Left lung (tissue), 10 donors: ENCODE measurements around the gene OBSL1. TPM values are rescaled to one million over a fixed set of nuclear protein-coding genes. Genes with fewer than 3 reads are reported as not detected.

Experiments
- ATAC-seq: fragments of 200-7000 bp; cut with Tn5 transposase; one replicate; pipeline ENCODE4 v1.9.1; 2020; ENCODE audit warnings: moderate library complexity
- DNase-seq, 4 donors: peaks; one replicate each; pipeline ENCODE4 v3.0.0-alpha.2; 2013 to 2020
- H3K27ac ChIP-seq, 2 donors: fragments of 200-600 bp; sonication (generic) in 1 of 2; one replicate each; pipeline versions ENCODE4 v1.5.0 to v1.8.0; 2020 to 2021
- H3K27me3 ChIP-seq, 2 donors: fragments of 200-600 bp; sonication (generic) in 1 of 2; one replicate each; pipeline versions ENCODE4 v1.5.0 to v1.8.0; 2020 to 2021
- H3K36me3 ChIP-seq, 2 donors: fragments of 200-600 bp; sonication (generic) in 1 of 2; one replicate each; pipeline versions ENCODE4 v1.5.0 to v1.8.0; 2020 to 2021
- H3K4me1 ChIP-seq, 2 donors: fragments of 200-600 bp; one replicate each; pipeline ENCODE4 v1.8.0; 2021
- H3K4me3 ChIP-seq, 2 donors: fragments of 200-600 bp; sonication (generic) in 1 of 2; one replicate each; pipeline versions ENCODE4 v1.5.0 to v1.8.0; 2020 to 2021; ENCODE audit warnings: mild to moderate bottlenecking in 1 of 2
- H3K9me3 ChIP-seq, 2 donors: fragments of 200-600 bp; sonication (generic) in 1 of 2; one replicate each; pipeline versions ENCODE4 v1.5.0 to v1.8.0; 2020 to 2021
- intact Hi-C, 2 donors: fragments of 100-400 bp; cut with DNase I; formaldehyde crosslinking; loops; one replicate each; pipeline versions ENCODE4 v1.11.2 to v1.14.2; 2022
- polyA plus RNA-seq, 6 donors: library from polyadenylated mRNA; unstranded; fragments of 120-200 nt; gene quantifications; one replicate each; pipeline ENCODE4 v1.2.1, GENCODE V29; 2013; ENCODE audit not compliant: insufficient read length in 6 of 6
- total RNA-seq, 2 donors: library from RNA; stranded (reverse); fragmentation: NEBNext Ultra II Directional; extraction: Animal tissue kit (Norgen Biotek cat#: 25700); gene quantifications; one replicate each; pipeline ENCODE4 v1.2.1, GENCODE V29; 2021
- TF ChIP-seq, protein P1 (sequence below), 2 donors: fragments of 200-600 bp; sonication (generic) in 1 of 2; IDR thresholded peaks; one replicate each; pipeline versions ENCODE4 v1.5.0 to v1.8.0; 2021; ENCODE audit warnings: antibody characterized with exemption in 2 of 2
- donor health status: DM: no; HTN: yes; CAD: no.
- donor health status: DM: no; HTN: no; CAD: no.

OBSL1 gene
- total and polyA plus RNA-seq, 8 donors: 43.4 to 143 (median 128) TPM

DNA sequence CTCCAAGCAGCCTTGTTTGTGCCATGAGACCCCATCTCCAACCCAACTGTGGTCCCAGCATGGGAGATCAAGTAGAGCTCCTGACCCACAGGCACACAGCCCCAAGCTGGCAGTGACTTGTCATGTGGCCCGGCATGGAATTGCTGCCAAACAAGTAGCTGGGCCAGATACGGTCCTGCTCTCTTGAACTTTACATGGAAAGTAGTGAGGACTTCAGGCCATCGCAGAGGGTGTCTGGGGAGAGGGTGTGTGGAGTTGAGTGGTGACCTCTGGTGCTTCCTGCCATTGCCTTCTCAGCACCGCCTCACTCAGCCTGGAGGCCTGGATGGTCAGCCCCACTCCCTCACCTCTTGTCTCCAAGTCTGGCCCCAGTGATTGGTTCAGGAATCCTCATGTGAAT, 45.2 kb upstream of the OBSL1 start:
- TF ChIP-seq, protein P1, sequence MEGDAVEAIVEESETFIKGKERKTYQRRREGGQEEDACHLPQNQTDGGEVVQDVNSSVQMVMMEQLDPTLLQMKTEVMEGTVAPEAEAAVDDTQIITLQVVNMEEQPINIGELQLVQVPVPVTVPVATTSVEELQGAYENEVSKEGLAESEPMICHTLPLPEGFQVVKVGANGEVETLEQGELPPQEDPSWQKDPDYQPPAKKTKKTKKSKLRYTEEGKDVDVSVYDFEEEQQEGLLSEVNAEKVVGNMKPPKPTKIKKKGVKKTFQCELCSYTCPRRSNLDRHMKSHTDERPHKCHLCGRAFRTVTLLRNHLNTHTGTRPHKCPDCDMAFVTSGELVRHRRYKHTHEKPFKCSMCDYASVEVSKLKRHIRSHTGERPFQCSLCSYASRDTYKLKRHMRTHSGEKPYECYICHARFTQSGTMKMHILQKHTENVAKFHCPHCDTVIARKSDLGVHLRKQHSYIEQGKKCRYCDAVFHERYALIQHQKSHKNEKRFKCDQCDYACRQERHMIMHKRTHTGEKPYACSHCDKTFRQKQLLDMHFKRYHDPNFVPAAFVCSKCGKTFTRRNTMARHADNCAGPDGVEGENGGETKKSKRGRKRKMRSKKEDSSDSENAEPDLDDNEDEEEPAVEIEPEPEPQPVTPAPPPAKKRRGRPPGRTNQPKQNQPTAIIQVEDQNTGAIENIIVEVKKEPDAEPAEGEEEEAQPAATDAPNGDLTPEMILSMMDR (IDR thresholded peaks at IDR 0.05): no peak
- no peak for ATAC-seq
- Histone ChIP-seq H3K36me3 (peaks cover 0 to 42% of the 10 kb centered on the region in 2 donors), H3K27ac (no peak overlapping the region), H3K9me3 (no peaks in the 10 kb centered on the region), H3K27me3 (no peaks in the 10 kb centered on the region), H3K4me3 (no peak overlapping the region), H3K4me1 (no peaks in the 10 kb centered on the region)
- DNase-seq: no peak
- intact Hi-C loops: no loop called here

DNA sequence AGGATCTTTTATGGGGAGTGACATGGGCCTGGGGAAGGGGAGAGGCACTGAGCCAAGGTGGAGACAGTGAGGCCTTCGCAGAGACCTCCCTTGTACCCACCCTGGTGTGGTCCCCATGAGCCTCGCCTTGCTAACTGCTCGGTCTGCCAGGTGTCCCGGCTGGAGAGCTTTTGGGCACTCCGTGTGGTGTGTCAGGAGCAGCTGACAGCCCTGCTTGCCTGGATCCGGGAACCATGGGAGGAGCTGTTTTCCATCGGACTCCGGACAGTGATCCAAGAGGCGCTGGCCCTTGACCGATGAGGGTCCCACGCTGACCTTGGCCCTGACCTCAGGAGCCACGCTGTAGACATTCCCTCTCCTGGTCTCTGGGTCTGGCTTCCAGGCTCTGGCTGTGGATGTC, 44.6 kb upstream of the OBSL1 start:
- H3K27ac ChIP-seq: no peak overlapping the region

DNA sequence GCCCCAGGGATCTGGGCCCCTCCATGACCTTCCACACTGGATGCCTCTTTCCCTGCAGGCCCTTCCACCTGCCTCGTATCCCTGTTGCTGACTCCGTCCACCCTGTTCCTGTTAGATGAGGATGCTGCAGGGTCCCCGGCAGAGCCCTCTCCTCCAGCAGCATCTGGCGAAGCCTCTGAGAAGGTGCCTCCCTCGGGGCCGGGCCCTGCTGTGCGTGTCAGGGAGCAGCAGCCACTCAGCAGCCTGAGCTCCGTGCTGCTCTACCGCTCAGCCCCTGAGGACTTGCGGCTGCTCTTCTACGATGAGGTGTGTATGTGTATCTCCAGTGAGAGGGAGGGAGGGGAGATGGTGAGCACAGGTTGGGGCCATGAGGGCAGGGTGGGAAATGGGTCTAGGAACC, 43.7 kb upstream of the OBSL1 start:
- Histone ChIP-seq H3K27me3 (no peaks in the 10 kb centered on the region), H3K36me3 (peaks cover 0 to 56% of the 10 kb centered on the region in 2 donors), H3K4me1 (no peaks in the 10 kb centered on the region), H3K9me3 (no peaks in the 10 kb centered on the region), H3K4me3 (no peak overlapping the region), H3K27ac (no peak overlapping the region)
- DNase-seq (no peak), ATAC-seq (no peak)
- intact Hi-C loops: no loop called here
- TF ChIP-seq, protein P1 (IDR thresholded peaks at IDR 0.05): no peak

More for the DNA sequence above, 44.6 kb upstream of the OBSL1 start:
- intact Hi-C loops: no loop called here
- Histone ChIP-seq H3K4me3 (no peak overlapping the region), H3K9me3 (no peaks in the 10 kb centered on the region), H3K36me3 (peaks cover 0 to 47% of the 10 kb centered on the region in 2 donors), H3K27me3 (no peaks in the 10 kb centered on the region), H3K4me1 (no peaks in the 10 kb centered on the region)
- DNase-seq (no peak), ATAC-seq (no peak)
- TF ChIP-seq, protein P1 (IDR thresholded peaks at IDR 0.05): no peak

- intact Hi-C loops: no loop called here
- no peak overlapping the region for H3K4me3 ChIP-seq
- peaks cover 0 to 64% of the 10 kb centered on the region in 2 donors for H3K36me3 ChIP-seq
- no peaks in the 10 kb centered on the region for H3K27me3 ChIP-seq
- ATAC-seq (no peak), DNase-seq (no peak)
- no peaks in the 10 kb centered on the region for H3K9me3 ChIP-seq
- H3K27ac ChIP-seq: no peak overlapping the region
- TF ChIP-seq, protein P1 (IDR thresholded peaks at IDR 0.05): no peak
- H3K4me1 ChIP-seq: no peaks in the 10 kb centered on the region
These were observed 42.9 kb upstream of the OBSL1 start for GRCh38 chr2:219614076-219614860.

DNA sequence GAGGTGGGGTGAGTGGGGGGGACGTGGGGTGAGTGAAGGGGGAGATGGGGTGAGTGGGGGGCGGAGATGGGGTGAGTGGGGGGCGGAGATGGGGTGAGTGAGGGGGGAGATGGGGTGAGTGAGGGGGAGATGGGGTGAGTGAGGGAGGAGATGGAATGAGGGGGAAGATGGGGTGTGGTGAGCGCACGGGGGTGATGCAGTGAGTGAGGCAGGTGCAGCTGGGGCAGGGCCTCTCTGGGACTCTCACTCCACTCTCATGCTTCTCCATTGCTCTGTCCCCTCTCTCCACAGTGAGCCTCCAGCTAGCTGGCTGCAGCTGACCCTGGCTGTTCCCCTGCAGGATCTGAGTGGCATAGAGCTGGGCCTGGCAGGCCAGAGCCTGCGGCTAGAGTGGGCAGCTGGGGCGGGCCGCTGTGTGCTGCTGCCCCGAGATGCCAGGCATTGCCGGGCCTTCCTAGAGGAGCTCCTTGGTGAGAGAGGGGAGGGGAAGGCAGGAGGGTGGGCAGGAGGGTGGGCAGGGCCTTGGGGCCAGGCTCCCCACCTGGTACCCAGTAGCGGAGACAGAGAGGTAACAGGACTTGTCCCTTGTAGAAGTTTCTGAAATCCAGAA, 42.2 kb upstream of the OBSL1 start:
- no peak overlapping the region for H3K4me3 ChIP-seq
- peaks cover 0 to 71% of the 10 kb centered on the region in 2 donors for H3K36me3 ChIP-seq
- intact Hi-C loops: no loop called here
- H3K9me3 ChIP-seq: no peaks in the 10 kb centered on the region
- no peak for ATAC-seq
- DNase-seq: no peak
- H3K27ac ChIP-seq: no peak overlapping the region
- no peaks in the 10 kb centered on the region for H3K4me1 ChIP-seq
- no peaks in the 10 kb centered on the region for H3K27me3 ChIP-seq
- TF ChIP-seq, protein P1 (IDR thresholded peaks at IDR 0.05): no peak
